Ectodermal cell (in vitro differentiated cells): ENCODE results near the gene C5orf46.

Experiments
- H3K27ac ChIP-seq: 2 replicates; pipeline ENCODE4 v1.7.0; 2013; ENCODE audit warnings: mild to moderate bottlenecking, low read depth, low read length; ENCODE audit not compliant: insufficient read depth, poor library complexity, severe bottlenecking
- H3K27me3 ChIP-seq: 2 replicates; pipeline ENCODE4 v1.7.0; 2013; ENCODE audit warnings: mild to moderate bottlenecking, low read length; ENCODE audit not compliant: insufficient read depth, control insufficient read depth, poor library complexity, severe bottlenecking
- H3K36me3 ChIP-seq: one replicate; pipeline ENCODE4 v1.7.0; 2013; ENCODE audit warnings: low read length; ENCODE audit not compliant: control insufficient read depth, insufficient read depth
- H3K4me1 ChIP-seq: one replicate; pipeline ENCODE4 v1.7.0; 2013; ENCODE audit warnings: low read length; ENCODE audit not compliant: control insufficient read depth, insufficient read depth
- H3K4me3 ChIP-seq: 2 replicates; pipeline ENCODE4 v1.7.0; 2013; ENCODE audit warnings: low read depth, low read length, control low read depth; ENCODE audit not compliant: insufficient read depth
- H3K9me3 ChIP-seq: 2 replicates; pipeline ENCODE4 v1.7.0; 2013; ENCODE audit warnings: mild to moderate bottlenecking, low read length, moderate library complexity; ENCODE audit not compliant: control insufficient read depth
- WGBS, 2 experiments: methylation state at CpG; one replicate each; pipeline ENCODE4 v1.1.7; 2013; ENCODE audit warnings: missing lambda C conversion rate in 2 of 2; 5-methylcytosine and 5-hydroxymethylcytosine counted together

The C5orf46 gene

DNA sequence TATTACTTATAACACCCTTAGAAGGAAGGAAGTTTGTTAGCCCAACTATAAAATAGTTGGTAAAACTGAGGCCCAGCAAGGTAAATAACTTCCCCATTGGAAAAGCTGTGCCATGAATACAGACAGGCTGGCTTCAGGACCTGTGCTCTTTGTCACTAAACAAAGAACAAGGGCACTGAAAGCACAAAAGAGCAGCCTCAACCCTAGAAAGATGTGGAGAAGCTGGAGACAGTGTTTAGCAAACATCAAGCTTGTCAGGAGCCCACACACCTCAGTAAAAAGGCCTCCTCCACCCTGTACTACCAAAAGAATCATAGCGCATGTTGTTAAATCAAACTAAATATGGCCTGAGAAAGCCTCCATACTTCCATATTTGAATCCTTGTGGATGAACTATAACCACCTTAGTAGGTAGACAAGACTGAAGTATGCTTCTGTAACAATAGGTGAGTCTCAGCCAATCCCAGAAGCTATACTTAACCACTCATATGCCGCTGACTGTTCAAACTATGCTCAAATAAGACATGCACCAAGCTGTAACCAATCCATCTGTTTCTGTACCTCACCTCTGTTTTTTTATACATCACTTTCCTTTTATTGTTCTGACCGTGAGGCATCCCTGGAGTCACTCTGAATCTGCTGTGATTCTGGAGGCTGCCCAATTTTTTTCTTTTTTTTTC, 46.2 kb downstream of the C5orf46 start:
- no peaks in the 10 kb centered on the region for H3K4me1 ChIP-seq
- H3K27ac ChIP-seq, result no peak overlapping the region
- no peak overlapping the region for H3K4me3 ChIP-seq
- WGBS, 2 experiments, result 95 to 96% methylated on average over 3 of the region's 3 CpGs
- H3K36me3 ChIP-seq, result no peaks in the 10 kb centered on the region
- H3K9me3 ChIP-seq, result no peaks in the 10 kb centered on the region
- no peaks in the 10 kb centered on the region for H3K27me3 ChIP-seq

DNA sequence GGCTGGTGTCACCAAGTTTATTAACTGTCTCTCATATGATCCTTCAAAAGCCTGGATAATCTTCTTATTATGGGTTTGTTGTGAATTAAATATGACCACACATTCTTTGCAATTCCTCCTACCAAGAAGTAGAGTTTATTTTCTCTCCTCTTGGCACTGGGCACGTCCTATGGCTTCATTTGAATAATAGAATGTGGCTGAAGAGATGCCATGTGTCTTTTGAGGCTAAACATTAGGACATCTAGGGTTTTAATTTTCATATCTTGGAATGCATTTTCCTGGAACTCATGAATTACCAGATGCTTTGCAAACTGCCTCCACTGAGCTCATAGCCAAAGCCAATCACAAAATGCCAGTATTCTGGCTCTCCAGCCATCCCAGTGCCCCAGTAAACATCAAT, 47.8 kb downstream of the C5orf46 start:
- Histone ChIP-seq H3K9me3 (no peaks in the 10 kb centered on the region), H3K27me3 (no peaks in the 10 kb centered on the region), H3K27ac (no peak overlapping the region), H3K4me1 (no peaks in the 10 kb centered on the region), H3K4me3 (no peak overlapping the region), H3K36me3 (no peaks in the 10 kb centered on the region)
- WGBS, 2 experiments, result 80% methylated on average over 1 of the region's 1 CpG

DNA sequence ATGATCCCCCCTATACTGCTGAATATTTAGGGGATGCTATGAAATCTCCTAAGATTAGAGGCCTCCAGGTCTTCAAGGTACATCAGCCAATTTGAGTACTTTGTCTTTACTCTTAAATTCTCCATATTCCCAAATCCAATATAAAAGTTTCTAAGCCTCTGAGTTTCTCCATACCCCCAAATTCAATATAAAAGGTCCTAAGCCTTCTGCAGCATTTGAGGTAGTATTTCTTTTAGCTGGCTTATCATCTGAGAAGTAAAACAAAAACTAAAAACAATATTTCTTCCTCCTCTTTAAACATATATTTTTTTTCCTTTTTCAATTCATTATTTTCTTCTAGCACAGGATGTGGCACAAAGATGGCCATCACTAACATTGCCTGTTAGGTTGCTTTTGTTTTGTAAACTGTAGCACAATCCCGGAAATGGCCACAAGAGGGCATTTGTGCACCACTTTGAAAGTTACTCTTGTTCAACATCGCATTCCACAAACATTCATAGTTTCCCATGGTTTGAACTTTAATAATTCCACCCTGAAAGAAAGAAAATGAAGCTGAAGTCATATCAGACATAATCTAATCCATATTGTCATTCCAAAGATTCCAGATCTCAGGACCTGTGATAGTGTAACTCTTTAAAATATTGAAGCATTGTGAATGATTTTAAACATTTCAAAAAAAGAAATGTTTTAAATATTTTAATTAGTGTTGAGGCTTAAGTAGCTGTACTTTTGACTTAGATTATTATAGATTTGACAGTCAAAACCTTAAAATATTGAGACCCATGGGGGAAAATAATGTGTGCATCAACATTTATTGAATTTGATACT, 48.8 kb downstream of the C5orf46 start:
- WGBS, 2 experiments, result 7 to 12% methylated on average over 2 of the region's 2 CpGs
- Histone ChIP-seq H3K9me3 (no peaks in the 10 kb centered on the region), H3K27ac (no peak overlapping the region), H3K4me3 (no peak overlapping the region), H3K36me3 (no peaks in the 10 kb centered on the region), H3K27me3 (no peaks in the 10 kb centered on the region), H3K4me1 (no peaks in the 10 kb centered on the region)

- Histone ChIP-seq H3K27ac (no peak overlapping the region), H3K9me3 (no peaks in the 10 kb centered on the region), H3K27me3 (no peaks in the 10 kb centered on the region), H3K4me3 (no peak overlapping the region), H3K4me1 (no peaks in the 10 kb centered on the region), H3K36me3 (no peaks in the 10 kb centered on the region)
These were observed 49.5 kb downstream of the C5orf46 start for GRCh38 chr5:147856801-147857200.

- H3K27ac ChIP-seq, result no peak overlapping the region
These were observed 50.6 kb downstream of the C5orf46 start for GRCh38 chr5:147855774-147856069.

DNA sequence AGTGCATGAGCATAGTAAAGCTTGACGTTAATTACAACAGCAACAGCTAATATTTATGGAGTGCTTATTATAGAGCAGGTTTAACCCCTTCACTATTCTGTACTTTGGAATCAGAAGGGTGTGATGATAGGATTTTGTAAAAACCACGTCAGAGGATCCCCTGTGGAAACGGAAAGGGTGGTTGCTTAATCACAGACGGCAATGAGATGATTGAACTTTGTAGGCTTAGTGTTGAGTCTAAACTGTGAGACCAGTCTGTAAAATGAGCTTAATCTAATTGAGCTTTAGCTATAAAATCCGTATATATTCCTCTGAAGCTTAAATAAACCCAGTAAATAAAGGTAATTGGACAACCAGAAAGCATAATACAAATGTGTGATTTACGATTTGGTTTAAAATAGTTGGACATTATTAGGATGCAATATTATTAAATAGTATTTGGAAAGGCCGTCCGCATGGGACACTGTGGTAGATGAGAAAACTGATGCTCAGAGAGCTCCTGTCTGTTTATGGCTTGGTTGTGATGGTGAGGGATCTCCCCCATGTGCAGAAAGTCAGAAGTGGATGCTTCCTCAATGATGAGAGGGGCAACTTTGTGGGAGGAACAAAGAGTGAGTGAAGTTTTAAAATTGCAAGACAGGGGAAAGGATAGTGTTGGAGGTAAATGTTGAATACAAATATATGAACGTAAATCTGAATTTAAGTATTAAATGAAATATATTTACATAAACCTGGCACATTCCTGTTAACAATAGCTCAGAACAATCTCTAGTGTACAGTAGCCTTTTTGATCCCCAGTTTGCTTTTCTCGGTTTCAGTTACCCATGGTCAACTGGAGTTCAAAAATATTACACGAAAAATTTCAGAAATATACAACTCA, 51.2 kb downstream of the C5orf46 start:
- Histone ChIP-seq H3K4me1 (no peaks in the 10 kb centered on the region), H3K36me3 (no peaks in the 10 kb centered on the region), H3K9me3 (no peaks in the 10 kb centered on the region), H3K4me3 (no peak overlapping the region), H3K27ac (no peak overlapping the region), H3K27me3 (no peaks in the 10 kb centered on the region)
- WGBS, 2 experiments, result 90 to 91% methylated on average over 10 of the region's 11 CpGs

More at GRCh38 chr5:147855774-147856069, 50.6 kb downstream of the C5orf46 start:
- H3K27me3 ChIP-seq, result no peaks in the 10 kb centered on the region
- no peaks in the 10 kb centered on the region for H3K36me3 ChIP-seq
- H3K4me3 ChIP-seq, result no peak overlapping the region
- no peaks in the 10 kb centered on the region for H3K4me1 ChIP-seq
- no peaks in the 10 kb centered on the region for H3K9me3 ChIP-seq
- 64 to 67% methylated on average over 4 of the region's 4 CpGs for WGBS, 2 experiments

DNA sequence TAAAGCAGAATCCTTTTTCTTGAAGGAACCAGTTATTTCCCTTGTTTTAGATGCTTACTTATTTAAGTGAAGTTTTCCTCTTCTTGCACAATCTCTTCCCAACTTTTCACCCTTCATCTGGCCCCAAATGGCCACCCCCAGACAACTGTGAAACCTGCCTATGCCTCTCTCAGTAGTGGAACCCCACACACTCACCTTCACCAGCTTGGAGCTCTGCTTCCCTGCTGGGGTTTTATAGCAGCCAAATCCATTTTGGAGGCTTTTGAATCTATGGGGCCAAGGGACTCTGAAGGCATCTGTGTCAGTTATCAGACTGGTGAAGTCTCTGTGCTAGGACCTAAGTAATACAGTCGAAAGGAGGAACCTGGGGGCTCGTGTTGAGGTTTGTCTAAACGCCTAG, 52.0 kb downstream of the C5orf46 start:
- no peaks in the 10 kb centered on the region for H3K4me1 ChIP-seq
- H3K27me3 ChIP-seq, result no peaks in the 10 kb centered on the region
- no peak overlapping the region for H3K4me3 ChIP-seq
- no peaks in the 10 kb centered on the region for H3K36me3 ChIP-seq
- no peaks in the 10 kb centered on the region for H3K9me3 ChIP-seq
- H3K27ac ChIP-seq, result no peak overlapping the region
- WGBS, 2 experiments, result 75 to 76% methylated on average over 3 of the region's 3 CpGs

- no peak overlapping the region for H3K4me3 ChIP-seq
- no peak overlapping the region for H3K27ac ChIP-seq
- no peaks in the 10 kb centered on the region for H3K36me3 ChIP-seq
- H3K9me3 ChIP-seq, result no peaks in the 10 kb centered on the region
- WGBS, 2 experiments, result 83 to 91% methylated on average over 3 of the region's 3 CpGs
- H3K27me3 ChIP-seq, result no peaks in the 10 kb centered on the region
- no peaks in the 10 kb centered on the region for H3K4me1 ChIP-seq
These were observed 52.9 kb downstream of the C5orf46 start for GRCh38 chr5:147853372-147853987.

DNA sequence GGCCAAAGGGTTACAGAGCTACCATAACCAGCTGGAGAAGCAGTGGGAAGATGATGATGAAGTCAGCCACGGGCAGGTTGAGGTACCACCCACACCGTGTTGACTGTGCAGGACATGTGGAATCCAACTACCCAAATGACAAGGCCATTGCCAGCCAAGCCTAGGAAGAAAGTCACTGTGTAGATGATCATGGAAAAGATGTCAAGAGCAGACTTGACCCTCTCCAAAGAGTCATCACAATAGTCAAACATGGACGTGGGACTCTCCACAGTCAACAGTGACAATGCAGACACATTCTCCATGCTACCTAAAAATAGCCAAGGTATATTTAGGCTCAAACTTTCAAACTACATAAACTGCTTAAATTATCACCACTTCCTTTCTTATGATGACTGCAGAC, 54.0 kb downstream of the C5orf46 start:
- WGBS, 2 experiments, result 91 to 95% methylated on average over 3 of the region's 3 CpGs
- H3K36me3 ChIP-seq, result no peaks in the 10 kb centered on the region

GRCh38 chr5:147851578-147851977, 54.8 kb downstream of the C5orf46 start:
- Histone ChIP-seq H3K27me3 (no peaks in the 10 kb centered on the region), H3K36me3 (no peaks in the 10 kb centered on the region), H3K27ac (no peak overlapping the region), H3K9me3 (no peaks in the 10 kb centered on the region), H3K4me1 (no peaks in the 10 kb centered on the region), H3K4me3 (no peak overlapping the region)
- 95 to 97% methylated on average over 3 of the region's 3 CpGs for WGBS, 2 experiments

More for the DNA sequence above, 54.0 kb downstream of the C5orf46 start:
- H3K4me1 ChIP-seq, result no peaks in the 10 kb centered on the region
- no peaks in the 10 kb centered on the region for H3K9me3 ChIP-seq
- no peak overlapping the region for H3K27ac ChIP-seq
- H3K4me3 ChIP-seq, result no peak overlapping the region
- no peaks in the 10 kb centered on the region for H3K27me3 ChIP-seq
